NB4 (cell line): ENCODE results near the gene CNOT11.

Source experiments
- POLR2A ChIP-seq: IDR thresholded peaks from 2 replicates; pipeline ENCODE4 v1.6.1; 2011; ENCODE audit warnings: mild to moderate bottlenecking; ENCODE audit not compliant: insufficient read length; ENCODE audit errors: extremely low read depth
- TF ChIP-seq, protein P1 (sequence below): IDR thresholded peaks from one replicate; pipeline ENCODE4 v1.5.1; 2012; ENCODE audit warnings: low read depth, low read length
- TF ChIP-seq, protein P2 (sequence below): IDR thresholded peaks from 2 replicates; pipeline ENCODE4 v1.6.1; 2011; ENCODE audit warnings: low read depth, low read length

DNA sequence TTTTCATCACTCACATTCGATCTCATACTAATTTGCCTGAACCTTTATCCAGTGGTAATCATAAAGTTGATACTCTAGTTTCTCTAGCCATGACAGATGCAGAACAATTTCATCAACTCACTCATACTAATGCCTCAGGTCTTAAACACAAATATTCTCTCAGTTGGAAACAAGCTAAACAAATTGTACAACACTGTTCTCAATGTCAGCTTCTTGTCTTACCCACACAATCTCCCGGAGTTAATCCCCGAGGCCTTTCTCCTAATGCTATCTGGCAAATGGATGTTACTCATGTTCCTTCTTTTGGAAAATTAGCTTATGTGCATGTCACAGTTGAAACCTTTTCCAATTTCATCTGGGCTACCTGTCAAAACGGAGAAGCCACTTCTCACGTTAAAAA, 11.5 kb upstream of the CNOT11 start:
- TF ChIP-seq POLR2A: no peak
- TF ChIP-seq, protein P1, sequence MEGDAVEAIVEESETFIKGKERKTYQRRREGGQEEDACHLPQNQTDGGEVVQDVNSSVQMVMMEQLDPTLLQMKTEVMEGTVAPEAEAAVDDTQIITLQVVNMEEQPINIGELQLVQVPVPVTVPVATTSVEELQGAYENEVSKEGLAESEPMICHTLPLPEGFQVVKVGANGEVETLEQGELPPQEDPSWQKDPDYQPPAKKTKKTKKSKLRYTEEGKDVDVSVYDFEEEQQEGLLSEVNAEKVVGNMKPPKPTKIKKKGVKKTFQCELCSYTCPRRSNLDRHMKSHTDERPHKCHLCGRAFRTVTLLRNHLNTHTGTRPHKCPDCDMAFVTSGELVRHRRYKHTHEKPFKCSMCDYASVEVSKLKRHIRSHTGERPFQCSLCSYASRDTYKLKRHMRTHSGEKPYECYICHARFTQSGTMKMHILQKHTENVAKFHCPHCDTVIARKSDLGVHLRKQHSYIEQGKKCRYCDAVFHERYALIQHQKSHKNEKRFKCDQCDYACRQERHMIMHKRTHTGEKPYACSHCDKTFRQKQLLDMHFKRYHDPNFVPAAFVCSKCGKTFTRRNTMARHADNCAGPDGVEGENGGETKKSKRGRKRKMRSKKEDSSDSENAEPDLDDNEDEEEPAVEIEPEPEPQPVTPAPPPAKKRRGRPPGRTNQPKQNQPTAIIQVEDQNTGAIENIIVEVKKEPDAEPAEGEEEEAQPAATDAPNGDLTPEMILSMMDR: no peak
- TF ChIP-seq, protein P2, sequence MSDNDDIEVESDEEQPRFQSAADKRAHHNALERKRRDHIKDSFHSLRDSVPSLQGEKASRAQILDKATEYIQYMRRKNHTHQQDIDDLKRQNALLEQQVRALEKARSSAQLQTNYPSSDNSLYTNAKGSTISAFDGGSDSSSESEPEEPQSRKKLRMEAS: no peak
